GM10248 (cell line): ENCODE measurements around the gene EFNA5.

ENCODE experiments used
- CTCF ChIA-PET: fragments of 300-600 bp; sonication (Branson Sonifier 250); formaldehyde crosslinking; extraction: SDS; loops from one replicate; lab custom pipeline; 2021; ENCODE audit warnings: antibody characterized with exemption; lab: Yijun Ruan, JAX
- POLR2A ChIA-PET: fragments of 350-650 bp; sonication (Branson Sonifier 250); formaldehyde crosslinking; extraction: SDS; loops from one replicate; lab custom pipeline; 2020; ENCODE audit warnings: antibody characterized with exemption; lab: Yijun Ruan, JAX
- DNase-seq: peaks from one replicate; pipeline ENCODE4 v3.0.0; 2012; ENCODE audit errors: extremely low spot score
- TF ChIP-seq, protein P1 (sequence below): IDR thresholded peaks from 2 replicates; pipeline ENCODE4 v1.5.1; 2012; ENCODE audit warnings: mild to moderate bottlenecking, low read depth; ENCODE audit errors: extremely low read depth, missing control alignments, control extremely low read depth

The EFNA5 gene

DNA sequence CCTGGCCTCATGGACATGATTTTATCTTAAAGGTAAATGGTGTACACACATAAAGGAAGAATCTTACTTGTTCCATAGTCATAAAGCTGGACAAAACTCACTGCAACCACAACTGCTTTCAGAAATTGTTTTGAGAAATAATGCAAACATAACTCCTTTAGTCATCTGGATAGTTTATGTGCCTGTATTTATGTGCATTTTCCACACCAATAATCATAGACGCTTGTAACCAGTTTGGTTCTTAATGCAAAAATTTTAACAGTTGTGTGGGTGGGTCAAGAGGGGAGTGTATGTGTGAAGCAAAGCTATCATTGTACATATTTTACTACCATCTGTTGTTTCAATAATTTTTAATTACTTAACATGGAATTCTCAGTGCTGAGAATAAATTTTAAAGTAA is 80.1 kb downstream of the EFNA5 start:
- TF ChIP-seq, protein P1, sequence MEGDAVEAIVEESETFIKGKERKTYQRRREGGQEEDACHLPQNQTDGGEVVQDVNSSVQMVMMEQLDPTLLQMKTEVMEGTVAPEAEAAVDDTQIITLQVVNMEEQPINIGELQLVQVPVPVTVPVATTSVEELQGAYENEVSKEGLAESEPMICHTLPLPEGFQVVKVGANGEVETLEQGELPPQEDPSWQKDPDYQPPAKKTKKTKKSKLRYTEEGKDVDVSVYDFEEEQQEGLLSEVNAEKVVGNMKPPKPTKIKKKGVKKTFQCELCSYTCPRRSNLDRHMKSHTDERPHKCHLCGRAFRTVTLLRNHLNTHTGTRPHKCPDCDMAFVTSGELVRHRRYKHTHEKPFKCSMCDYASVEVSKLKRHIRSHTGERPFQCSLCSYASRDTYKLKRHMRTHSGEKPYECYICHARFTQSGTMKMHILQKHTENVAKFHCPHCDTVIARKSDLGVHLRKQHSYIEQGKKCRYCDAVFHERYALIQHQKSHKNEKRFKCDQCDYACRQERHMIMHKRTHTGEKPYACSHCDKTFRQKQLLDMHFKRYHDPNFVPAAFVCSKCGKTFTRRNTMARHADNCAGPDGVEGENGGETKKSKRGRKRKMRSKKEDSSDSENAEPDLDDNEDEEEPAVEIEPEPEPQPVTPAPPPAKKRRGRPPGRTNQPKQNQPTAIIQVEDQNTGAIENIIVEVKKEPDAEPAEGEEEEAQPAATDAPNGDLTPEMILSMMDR, result no peak
- CTCF ChIA-PET, result interaction anchor here (1.0 to 2.4 kb wide), 4 partner anchors 9 to 34 kb away, joined by 4 to 15 read pairs (median 4); no protein-coding TSS in a partner anchor
- DNase-seq, result no peak
- POLR2A ChIA-PET, result no interaction called here

DNA sequence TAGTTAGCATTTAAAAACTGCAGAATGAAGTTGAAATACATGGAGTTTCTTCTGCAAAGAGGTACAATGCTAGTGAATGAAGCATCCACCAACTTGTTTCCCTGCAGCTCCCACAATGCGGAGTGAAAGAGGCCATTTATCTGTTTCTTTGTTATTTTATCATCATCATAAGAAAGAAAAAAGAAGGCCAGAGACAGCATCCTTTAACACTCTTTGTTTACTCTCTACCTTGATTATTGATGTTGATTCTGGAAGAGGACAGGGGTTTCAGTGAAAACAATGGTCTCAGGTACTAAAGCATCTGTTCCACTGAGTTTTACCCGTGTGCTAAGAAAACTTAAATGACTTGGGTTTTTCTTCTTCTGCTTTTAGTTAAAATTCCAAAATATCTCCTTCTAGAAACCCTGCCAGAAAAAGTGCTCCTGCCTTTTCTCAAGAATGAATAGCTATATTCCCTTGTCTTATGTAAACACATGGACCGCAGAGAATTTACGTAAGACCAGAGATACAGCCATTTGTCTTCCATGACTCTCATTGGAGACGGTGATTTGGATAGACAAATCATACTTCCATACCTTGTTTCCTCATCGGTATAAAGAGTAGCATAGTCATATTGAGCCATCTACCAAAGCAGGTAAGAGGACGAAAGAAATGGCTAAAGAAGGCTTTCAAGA is 81.1 kb downstream of the EFNA5 start:
- TF ChIP-seq, protein P1, result no peak
- CTCF ChIA-PET, result interaction anchor here (1.4 to 2.4 kb wide), 2 partner anchors 8 to 18 kb away, joined by 4 to 15 read pairs; no protein-coding TSS in a partner anchor
- no peak for DNase-seq
- POLR2A ChIA-PET, result no interaction called here

DNA sequence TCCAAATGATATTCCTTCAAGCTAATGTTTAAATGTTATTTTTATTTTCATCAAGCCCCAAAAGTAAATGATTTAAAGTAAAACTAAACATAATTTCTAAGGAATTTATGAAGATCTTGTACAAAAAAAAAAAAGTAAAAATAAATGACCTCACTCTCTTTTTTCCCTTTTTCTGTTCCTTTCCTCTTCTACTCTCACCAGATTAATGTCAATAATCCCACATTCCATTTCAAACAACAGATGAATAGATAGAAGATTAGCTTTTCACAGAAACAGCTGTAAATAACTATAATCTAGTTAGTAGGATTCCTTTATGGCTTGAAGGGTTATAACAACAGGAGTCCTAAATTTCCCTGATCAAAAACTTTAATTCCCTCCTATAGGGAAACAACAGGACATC is 88.1 kb downstream of the EFNA5 start:
- ChIA-PET POLR2A (no interaction called here), CTCF (interaction anchor here (0.9 to 4.5 kb wide), 4 partner anchors 8 to 17 kb away, joined by 3 to 24 read pairs (median 4); no protein-coding TSS in a partner anchor)
- DNase-seq, result no peak
- TF ChIP-seq, protein P1, result no peak

DNA sequence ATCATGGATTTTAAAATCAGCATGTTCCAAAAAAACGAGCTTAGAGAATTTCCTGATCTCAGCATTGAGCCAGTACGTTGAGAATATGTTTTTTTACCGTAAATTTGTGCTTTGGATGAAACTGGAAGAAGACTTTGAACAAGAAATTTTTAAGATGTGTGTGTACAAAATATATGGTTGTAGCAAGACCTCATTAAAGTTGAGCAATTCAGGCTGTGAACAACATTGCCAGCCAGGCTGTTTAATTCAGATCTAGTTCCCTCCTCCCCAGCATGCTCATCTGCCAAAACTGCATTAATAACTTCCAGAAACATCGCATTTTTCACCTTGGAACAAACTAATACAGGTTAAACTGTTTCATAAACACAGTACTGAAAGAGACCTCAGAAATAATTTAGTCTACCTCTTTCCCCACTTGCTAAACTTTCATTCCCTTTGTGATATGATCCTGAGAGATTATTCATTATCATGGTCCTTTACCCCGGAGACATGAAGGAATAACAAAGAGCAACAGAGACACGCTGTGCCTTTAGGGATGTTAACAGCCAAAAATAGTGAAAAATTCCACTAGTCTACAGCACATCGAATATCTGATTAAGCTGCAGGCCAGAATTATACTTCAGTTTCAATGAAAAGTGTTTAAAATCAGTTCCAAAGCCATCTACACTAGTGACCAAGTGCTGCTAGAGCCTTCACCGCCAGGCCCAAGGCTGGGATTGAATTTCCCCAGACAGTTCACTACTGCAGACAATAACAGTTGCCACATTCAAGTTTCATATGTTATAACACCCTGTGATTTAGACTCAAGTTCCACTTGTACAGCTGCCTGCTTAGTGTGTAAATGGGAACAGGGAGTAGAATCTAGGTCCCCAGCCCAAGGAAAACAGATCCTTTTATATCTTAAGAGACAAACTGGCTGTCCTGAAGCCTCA is 89.6 kb downstream of the EFNA5 start:
- DNase-seq, result no peak
- TF ChIP-seq, protein P1, result no peak
- CTCF ChIA-PET, result interaction anchor here (1.7 to 4.5 kb wide), 4 partner anchors 9 to 146 kb away, joined by 3 to 24 read pairs (median 4); no protein-coding TSS in a partner anchor
- POLR2A ChIA-PET, result no interaction called here

DNA sequence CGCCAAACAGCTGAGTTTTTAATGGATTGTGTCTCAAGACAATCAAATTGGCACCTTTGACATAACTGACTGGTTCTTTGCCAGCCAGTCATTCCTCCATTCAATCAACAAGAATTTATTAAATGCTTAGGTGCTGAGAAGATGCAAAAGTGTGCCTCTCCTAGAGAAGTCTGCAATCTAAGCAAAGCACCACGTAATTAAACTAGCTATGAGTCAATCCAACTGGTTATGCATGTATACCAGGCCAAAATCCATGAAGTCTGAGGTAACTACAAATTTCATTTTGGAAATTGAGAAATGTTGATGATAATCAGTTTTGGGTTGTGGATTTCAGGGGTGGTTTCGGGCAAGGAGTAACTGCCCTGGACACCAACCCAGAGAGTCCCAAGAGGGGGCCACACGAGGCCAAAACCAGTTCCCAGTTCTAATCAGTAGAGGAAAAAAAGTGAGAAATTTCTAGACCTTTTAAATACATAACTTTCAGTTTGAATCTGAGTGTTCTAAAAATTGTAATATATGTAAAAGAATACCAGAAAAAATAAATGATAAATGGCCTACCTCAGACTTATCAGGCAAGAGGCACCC is 92.6 kb downstream of the EFNA5 start:
- DNase-seq, result no peak
- TF ChIP-seq, protein P1, result no peak
- POLR2A ChIA-PET, result no interaction called here
- CTCF ChIA-PET, result interaction anchor here (1.2 kb wide), 1 partner anchor 23 kb away, joined by 3 read pairs; no protein-coding TSS in a partner anchor
